Endometrium (tissue), 2 donors: ENCODE measurements around the gene MRPS18A.
"Not testable (repeated sequence)": the region's sequence is repeated elsewhere in the genome, so short reads cannot be mapped to it uniquely, and the experiment has no call there.

Experiments used
- FAIRE-seq: peaks from 2 replicates; lab custom pipeline; 2012; peaks lifted over from hg19 to GRCh38; lab: Jason Lieb, UNC
- donor health status: control.
- donor health status: control.

Gene MRPS18A

DNA sequence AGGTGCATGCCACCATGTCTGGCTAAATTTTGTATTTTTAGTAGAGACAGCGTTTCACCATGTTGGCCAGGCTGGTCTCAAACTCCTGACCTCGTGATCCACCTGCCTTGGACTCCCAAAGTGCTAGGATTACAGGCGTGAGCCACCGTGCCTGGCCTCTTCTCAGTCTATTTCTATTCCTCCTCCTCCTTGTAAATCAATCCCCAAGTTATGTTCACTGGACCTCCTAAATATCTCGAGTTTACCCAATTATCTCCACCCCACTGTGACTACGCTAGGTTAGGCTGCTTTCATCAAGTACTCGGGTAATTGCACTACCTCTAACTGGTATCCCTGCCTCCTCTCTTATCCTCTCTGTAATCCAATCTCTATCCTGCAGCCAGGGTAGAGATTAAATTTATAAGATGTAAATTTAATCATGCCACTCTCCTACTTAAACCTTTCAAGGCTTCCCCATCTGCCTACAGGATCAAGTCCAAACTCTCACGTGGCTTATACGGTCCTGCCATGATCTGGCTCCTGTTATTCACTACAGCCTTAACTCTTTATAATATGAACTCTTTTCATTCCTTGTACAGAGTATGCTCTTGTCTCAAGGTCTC, 52.8 kb downstream of the MRPS18A start:
- FAIRE-seq, result no peak

GRCh38 chr6:43633002-43633401, 54.6 kb downstream of the MRPS18A start:
- not testable (repeated sequence) for FAIRE-seq

DNA sequence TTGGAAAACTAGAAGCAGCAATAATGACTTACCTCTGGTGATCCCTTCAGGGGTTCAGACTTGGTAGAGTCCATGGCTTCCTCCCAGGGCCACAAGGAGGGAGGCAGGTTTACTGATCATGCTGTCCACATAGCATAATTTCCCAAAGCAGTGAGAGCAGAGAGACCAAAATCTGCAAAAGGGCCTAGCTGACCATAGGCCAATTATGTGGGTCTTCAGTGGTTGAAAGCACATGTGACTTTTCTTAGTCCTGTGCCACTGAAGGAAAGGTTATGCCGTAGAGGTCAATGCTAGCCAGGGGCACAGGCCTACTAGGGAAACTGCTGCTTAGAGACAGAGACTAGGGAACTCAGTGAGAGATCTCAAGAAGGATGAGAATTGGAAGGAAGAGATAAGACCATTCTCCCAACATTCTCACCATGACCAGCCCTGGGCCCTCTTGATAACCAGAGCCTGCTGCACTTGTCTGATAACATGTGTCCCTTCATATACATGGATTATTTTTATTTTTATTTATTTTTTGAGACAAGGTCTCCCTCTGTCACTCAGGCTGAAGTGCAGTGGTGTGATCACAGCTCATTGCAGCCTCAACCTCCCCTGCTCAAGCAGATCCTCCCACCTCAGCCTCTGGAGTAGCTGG, 56.5 kb downstream of the MRPS18A start:
- no peak for FAIRE-seq

- FAIRE-seq, result peak; percentile 95
Measured at GRCh38 chr6:43629505-43630300, 57.9 kb downstream of the MRPS18A start.

- FAIRE-seq, result peak; percentile 90
Measured at GRCh38 chr6:43629104-43629504, 58.5 kb downstream of the MRPS18A start, which contains the start of gene GTPBP2. Gene GTPBP2, minus strand, starts transcription at chr6:43629264. Its CDS starts 102 bp downstream, at chr6:43629162.

- FAIRE-seq, result no peak
Measured at GRCh38 chr6:43628393-43629103, 59.0 kb downstream of the MRPS18A start.

- no peak for FAIRE-seq
Measured at GRCh38 chr6:43627008-43627825, 60.4 kb downstream of the MRPS18A start.

DNA sequence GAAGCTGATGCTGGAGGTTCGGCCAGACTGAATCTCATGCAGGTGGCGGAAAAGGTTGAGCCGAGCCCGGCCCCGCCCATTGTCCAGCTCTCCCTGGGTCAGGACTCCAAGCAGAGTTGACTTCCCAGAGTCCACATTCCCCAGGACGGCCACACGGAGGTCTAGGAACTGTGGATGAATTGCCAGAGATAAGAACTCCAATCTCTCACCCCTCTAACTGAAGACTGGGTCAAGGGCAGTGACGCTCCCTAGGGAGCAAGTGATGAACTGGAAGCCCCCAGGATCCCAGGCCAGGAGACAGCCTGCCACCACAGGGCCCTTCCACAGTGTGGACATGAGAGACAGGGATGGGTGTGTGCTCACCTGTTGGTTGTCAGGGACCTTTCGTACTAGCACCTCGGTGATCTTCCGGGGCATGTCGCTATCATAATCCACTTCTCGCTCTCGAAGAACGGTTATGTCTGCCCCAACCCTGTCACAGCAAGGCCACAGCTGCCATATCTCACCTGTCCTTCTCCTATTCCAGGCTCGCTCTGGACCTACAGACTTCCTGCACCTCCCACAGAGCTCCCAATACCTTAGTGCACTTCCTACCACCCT, 62.1 kb downstream of the MRPS18A start:
- FAIRE-seq, result no peak

GRCh38 chr6:43624786-43625288, 62.8 kb downstream of the MRPS18A start:
- no peak for FAIRE-seq

- FAIRE-seq, result no peak
Measured at GRCh38 chr6:43623880-43624785, 63.5 kb downstream of the MRPS18A start.

- no peak for FAIRE-seq
Measured at GRCh38 chr6:43622541-43622940, 65.0 kb downstream of the MRPS18A start.

DNA sequence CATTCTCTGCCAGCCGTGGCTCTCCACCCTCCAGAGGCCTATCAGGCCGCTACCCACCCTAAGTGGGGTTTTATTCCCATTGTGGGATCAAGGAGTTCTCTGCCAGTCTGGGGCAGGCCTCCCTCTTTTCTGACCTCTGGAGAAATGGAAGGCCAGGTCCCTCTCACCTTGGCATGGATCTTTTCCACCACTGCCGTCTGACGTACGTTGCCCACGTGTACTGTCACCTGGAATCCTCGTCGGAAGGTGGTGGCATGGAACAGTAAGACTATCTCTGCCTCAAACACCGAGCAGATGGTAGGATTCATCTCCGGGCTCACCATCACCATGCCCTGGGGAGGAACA, 65.8 kb downstream of the MRPS18A start:
- FAIRE-seq, result no peak
